Posterior cingulate gyrus (tissue), 11 donors: Measurements from ENCODE around the gene C9orf78.

ENCODE experiments used
- DNase-seq, 10 donors: peaks; one replicate each; pipeline versions ENCODE4 v3.0.0 to v3.0.0-alpha.2; 2020 to 2021; ENCODE audit warnings: mixed read lengths in 3 of 10
- intact Hi-C: fragments of 100-400 bp; cut with DNase I; formaldehyde crosslinking; loops from one replicate; pipeline ENCODE4 v1.15.1; 2023

C9orf78 gene

DNA sequence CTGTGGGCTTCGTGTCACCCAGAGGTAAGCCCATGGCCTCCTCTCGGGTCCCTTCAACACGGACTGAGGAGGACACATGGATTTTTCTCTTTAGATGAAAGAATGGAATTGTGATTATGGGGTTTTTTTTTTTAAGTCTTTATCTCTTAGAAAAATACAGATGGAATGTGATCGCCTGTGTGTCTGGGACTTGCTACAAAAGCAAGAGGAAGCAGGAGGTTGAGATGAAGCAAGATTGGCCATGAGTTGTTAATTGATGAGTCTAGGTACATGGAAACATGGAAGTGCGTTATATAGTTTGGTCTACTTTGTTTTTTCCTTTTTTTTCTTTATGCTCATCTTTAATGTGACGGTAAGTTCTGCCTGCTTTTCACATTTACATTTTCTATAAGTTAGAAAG, 14.8 kb upstream of the C9orf78 start:
- no peak for DNase-seq
- intact Hi-C loops: no loop called here

GRCh38 chr9:129848712-129849441, 13.8 kb upstream of the C9orf78 start:
- DNase-seq: no peak

DNA sequence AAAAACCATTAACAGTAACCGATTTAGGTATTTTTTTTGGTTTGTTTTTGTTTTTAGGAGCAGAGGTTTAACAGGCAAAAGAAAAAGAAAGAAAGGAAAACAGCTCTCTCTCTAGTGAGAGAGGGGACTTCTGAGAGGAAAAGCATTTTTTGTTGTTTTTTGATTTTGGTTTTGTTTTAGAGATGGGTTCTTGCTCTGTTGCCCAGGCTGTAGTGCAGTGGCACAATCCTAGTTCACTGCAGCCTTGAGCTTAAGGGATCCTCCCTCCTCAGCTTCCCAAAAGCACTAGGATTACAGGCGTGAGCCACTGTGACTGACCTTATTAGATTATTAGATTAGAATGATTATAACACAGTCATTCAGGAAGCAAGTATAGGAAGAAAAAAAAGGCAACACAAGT, 10.3 kb upstream of the C9orf78 start:
- no peak for DNase-seq
- intact Hi-C loops: no loop called here

More at GRCh38 chr9:129848712-129849441, 13.8 kb upstream of the C9orf78 start:
- intact Hi-C loops: no loop called here

DNA sequence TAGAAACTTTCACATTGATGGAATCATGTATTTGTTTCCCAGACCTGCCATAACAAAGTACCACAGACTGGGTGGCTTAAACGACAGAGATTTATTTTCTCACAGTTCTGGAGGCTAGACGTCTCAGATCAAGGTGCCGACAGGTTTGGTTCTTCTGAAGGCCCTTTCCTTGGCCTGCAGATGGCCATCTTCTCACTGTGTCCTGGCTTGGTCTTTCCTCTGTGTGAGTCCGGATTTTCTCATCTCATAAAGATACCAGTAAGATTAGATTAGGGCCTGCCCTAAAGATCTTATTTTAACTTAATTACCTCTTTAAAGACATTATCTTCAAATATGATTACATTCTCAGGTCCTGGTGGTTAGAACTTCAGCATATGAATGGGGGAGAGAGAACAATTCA, 6.0 kb upstream of the C9orf78 start:
- no peak for DNase-seq
- intact Hi-C loops: no loop called here

GRCh38 chr9:129840034-129840433, 5.0 kb upstream of the C9orf78 start:
- DNase-seq: no peak
- intact Hi-C loops: no loop called here

- intact Hi-C loops: loop anchor here (5.0 kb wide), 1 partner anchor 48 kb away; no protein-coding TSS in a partner anchor
- no peak for DNase-seq
Observed at GRCh38 chr9:129839324-129840023, 4.4 kb upstream of the C9orf78 start.

GRCh38 chr9:129838707-129839259, 3.7 kb upstream of the C9orf78 start:
- DNase-seq: no peak
- intact Hi-C loops: loop anchor here (5.0 kb wide), 1 partner anchor 49 kb away; no protein-coding TSS in a partner anchor

DNA sequence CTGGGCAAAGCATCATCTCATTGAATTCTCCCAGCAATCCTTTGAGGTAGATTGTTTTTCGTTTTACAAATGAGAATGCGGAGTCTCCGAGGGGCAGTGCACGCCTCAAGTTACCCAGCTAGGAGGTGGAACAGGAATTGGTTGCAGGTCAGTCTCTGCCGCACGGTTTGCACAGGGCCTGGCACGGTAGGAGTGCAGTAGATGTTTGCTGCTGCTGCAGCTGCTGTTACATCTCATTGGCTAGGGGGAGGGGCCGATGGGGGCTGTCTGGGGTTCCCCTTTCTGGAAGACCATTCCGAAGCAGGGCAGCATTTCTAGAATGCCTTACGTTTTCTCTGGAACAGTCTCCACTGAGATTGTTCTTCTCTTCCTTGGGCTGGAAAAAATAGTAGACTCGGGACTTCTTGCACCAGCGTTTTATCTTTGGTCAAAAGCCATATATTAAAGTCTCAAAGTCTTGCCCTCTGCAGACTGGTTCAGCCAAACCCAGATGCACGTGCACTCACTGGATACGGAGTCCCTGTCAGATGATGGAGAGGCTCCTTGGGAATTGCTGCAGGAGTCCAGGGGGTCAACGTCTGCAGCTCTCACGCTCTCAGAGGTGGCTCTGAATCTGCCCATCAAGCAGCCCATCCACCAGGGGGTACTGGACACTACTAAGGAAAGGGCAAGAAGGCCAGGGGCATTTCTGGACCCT, 1.4 kb upstream of the C9orf78 start:
- intact Hi-C loops: loop anchor here (5.0 kb wide), 1 partner anchor 51 kb away; no protein-coding TSS in a partner anchor
- DNase-seq: no peak

DNA sequence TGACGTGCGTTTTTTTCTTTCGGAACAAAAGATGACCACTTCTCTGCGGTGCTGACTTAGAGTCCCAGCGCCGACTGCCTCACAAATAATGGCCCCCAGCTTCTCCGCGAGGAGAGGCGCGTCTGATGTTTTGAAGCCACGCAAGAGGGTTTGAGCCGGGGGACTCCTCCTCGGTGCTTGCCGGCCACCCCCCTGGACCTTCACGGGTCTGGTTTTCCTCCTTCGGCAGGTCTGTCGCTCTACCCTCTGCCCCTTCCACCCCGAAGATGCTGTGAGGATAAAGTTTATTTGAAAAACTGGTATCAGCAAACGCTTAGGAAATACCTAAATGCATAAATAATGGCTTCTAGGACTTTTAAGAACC, 767 bp upstream of the C9orf78 start:
- DNase-seq: no peak
- intact Hi-C loops: loop anchor here (1.0 to 5.0 kb wide), 2 partner anchors 20 to 51 kb away; no protein-coding TSS in a partner anchor

- peak in 2 of 10 donors; percentile 18 to 27 for DNase-seq
- intact Hi-C loops: loop anchor here (1.0 to 5.0 kb wide), 2 partner anchors 22 to 53 kb away; no protein-coding TSS in a partner anchor
Observed at GRCh38 chr9:129834489-129835127, 467 bp downstream of the C9orf78 start.

DNA sequence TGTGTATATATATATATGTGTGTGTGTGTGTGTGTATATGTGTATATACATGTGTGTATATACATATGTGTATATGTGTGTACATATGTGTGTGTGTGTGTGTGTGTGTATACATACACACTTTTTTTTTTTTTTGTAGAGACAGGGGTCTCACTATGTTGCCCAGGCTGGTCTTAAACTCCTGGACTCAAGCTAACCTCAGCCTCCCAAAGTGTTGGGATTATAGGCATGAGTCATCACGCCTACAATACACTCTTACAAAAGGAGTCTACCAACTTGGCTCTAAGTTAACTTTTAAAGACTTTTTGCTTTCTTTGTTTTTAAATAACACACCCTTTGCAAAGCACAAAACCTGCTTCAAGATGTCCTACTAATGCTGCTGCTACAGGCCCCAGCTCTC, 2.1 kb downstream of the C9orf78 start:
- intact Hi-C loops: no loop called here
- DNase-seq: no peak

GRCh38 chr9:129828969-129829368, 6.1 kb downstream of the C9orf78 start:
- DNase-seq: no peak
- intact Hi-C loops: no loop called here

GRCh38 chr9:129828051-129828450, 7.0 kb downstream of the C9orf78 start:
- no peak for DNase-seq
- intact Hi-C loops: no loop called here

- no peak for DNase-seq
- intact Hi-C loops: no loop called here
Observed at GRCh38 chr9:129826759-129827158, 8.3 kb downstream of the C9orf78 start.

- intact Hi-C loops: no loop called here
- DNase-seq: no peak
Observed at GRCh38 chr9:129826344-129826743, 8.7 kb downstream of the C9orf78 start.

DNA sequence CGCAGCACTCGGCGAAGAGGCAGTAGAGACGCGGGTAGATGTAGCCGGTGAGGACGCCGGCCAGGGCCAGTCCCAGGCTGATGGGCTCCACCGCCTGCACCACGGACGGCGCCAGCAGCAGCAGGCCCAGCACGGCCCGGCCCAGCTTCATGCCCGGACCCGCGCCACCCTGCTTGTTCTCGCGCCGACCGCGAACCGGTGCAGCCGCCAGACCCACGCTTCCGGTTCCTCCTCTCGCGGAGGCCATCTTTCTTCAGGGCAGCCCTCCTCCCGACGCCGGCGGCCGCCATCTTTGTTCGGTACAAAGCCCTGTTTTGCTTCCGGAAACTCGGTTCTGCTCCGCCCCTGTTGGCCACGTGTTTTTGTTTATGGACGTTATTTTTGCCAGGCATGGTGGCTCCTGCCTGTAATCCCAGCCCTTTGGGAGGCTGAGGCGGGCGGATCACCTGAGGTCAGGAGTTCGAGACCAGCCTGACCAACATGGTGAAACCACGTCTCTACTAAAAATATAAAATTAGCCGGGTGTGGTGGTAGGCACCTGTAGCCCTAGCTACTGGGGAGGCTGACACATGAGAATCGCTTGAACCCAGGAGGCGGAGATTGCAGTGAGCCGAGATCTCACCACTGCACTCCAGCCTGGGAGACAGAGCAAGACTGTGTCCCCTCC, 11.0 kb downstream of the C9orf78 start, which contains the start of gene TOR1A:
TOR1A (minus strand) TSS at position 202 of the 667 bp plus-strand sequence; CDS start at position 151, 51 bp downstream.
- intact Hi-C loops: loop anchor here (1.0 kb wide), 1 partner anchor 21 kb away; the partner anchor contains the start of gene TOR1B
- DNase-seq: peak; percentile 90 to 98 (median 94)

- intact Hi-C loops: no loop called here
- DNase-seq: no peak
Observed at GRCh38 chr9:129823542-129823934, 11.5 kb downstream of the C9orf78 start.

- no peak for DNase-seq
- intact Hi-C loops: no loop called here
Observed at GRCh38 chr9:129822898-129823541, 12.1 kb downstream of the C9orf78 start.
